ENCODE data around the gene TAS2R40. TPM values are rescaled to one million over a fixed set of nuclear protein-coding genes. Genes with fewer than 3 reads are reported as not detected.

The TAS2R40 gene
- total RNA-seq, 1 donor from 2014 or later, result not detected

GRCh38 chr7:143222782-143223181 lies 945 bp downstream of the TAS2R40 start:
- FAIRE-seq (no peak), DNase-seq (ENCODE audit: low spot score in 2 of 2) (no peak)

GRCh38 chr7:143223784-143224183 lies 1.9 kb downstream of the TAS2R40 start:
- DNase-seq (ENCODE audit: low spot score in 2 of 2) (no peak), FAIRE-seq (no peak)

GRCh38 chr7:143225047-143225446 lies 3.2 kb downstream of the TAS2R40 start:
- no peak for DNase-seq (ENCODE audit: low spot score in 2 of 2)
- no peak for FAIRE-seq

GRCh38 chr7:143227806-143228205 lies 6.0 kb downstream of the TAS2R40 start:
- DNase-seq (ENCODE audit: low spot score in 2 of 2) (no peak), FAIRE-seq (no peak)

- FAIRE-seq, result no peak
- DNase-seq (ENCODE audit: low spot score in 2 of 2), result no peak
Observed at GRCh38 chr7:143229054-143229790, 7.4 kb downstream of the TAS2R40 start.

- FAIRE-seq (no peak), DNase-seq (ENCODE audit: low spot score in 2 of 2) (no peak)
Observed at GRCh38 chr7:143230602-143231457, 9.0 kb downstream of the TAS2R40 start.

GRCh38 chr7:143233816-143234532 lies 12.1 kb downstream of the TAS2R40 start:
- FAIRE-seq (no peak), DNase-seq (ENCODE audit: low spot score in 2 of 2) (no peak)

- FAIRE-seq (no peak), DNase-seq (ENCODE audit: low spot score in 2 of 2) (no peak)
Observed at GRCh38 chr7:143234533-143234875, 12.7 kb downstream of the TAS2R40 start.

- no peak for FAIRE-seq
Observed at GRCh38 chr7:143235561-143235960, 13.7 kb downstream of the TAS2R40 start.

GRCh38 chr7:143236408-143236990 lies 14.7 kb downstream of the TAS2R40 start:
- FAIRE-seq (no peak), DNase-seq (ENCODE audit: low spot score in 2 of 2) (no peak)

More at GRCh38 chr7:143235561-143235960, 13.7 kb downstream of the TAS2R40 start:
- no peak for DNase-seq (ENCODE audit: low spot score in 2 of 2)

- FAIRE-seq (no peak), DNase-seq (ENCODE audit: low spot score in 2 of 2) (no peak)
Observed at GRCh38 chr7:143237366-143237765, 15.5 kb downstream of the TAS2R40 start.

- FAIRE-seq, result no peak
- DNase-seq (ENCODE audit: low spot score in 2 of 2), result no peak
Observed at GRCh38 chr7:143238289-143238980, 16.6 kb downstream of the TAS2R40 start.

- DNase-seq (ENCODE audit: low spot score in 2 of 2), result no peak
- FAIRE-seq, result no peak
Observed at GRCh38 chr7:143239813-143240212, 18.0 kb downstream of the TAS2R40 start.

GRCh38 chr7:143240291-143241168 lies 18.7 kb downstream of the TAS2R40 start:
- FAIRE-seq (peak; percentile 47), DNase-seq (ENCODE audit: low spot score in 2 of 2) (peak in 1 of 2 donors; percentile 39)

- no peak for FAIRE-seq
- DNase-seq (ENCODE audit: low spot score in 2 of 2), result no peak
Observed at GRCh38 chr7:143242306-143242705, 20.5 kb downstream of the TAS2R40 start.

- FAIRE-seq, result no peak
- no peak for DNase-seq (ENCODE audit: low spot score in 2 of 2)
Observed at GRCh38 chr7:143243111-143243510, 21.3 kb downstream of the TAS2R40 start.

- no peak for FAIRE-seq
- no peak for DNase-seq (ENCODE audit: low spot score in 2 of 2)
Observed at GRCh38 chr7:143243614-143244013, 21.8 kb downstream of the TAS2R40 start.

- no peak for DNase-seq (ENCODE audit: low spot score in 2 of 2)
- FAIRE-seq, result no peak
Observed at GRCh38 chr7:143244321-143244720, 22.5 kb downstream of the TAS2R40 start.

GRCh38 chr7:143245123-143245522 lies 23.3 kb downstream of the TAS2R40 start:
- DNase-seq (ENCODE audit: low spot score in 2 of 2) (no peak), FAIRE-seq (no peak)
